GM11168 (cell line): ENCODE results near the gene GRHPR.
"Not testable (repeated sequence)": the region's sequence is repeated elsewhere in the genome, so short reads cannot be mapped to it uniquely, and the experiment has no call there.

ENCODE experiments used
- in situ Hi-C: fragments of 300-500 bp; cut with MboI; formaldehyde crosslinking; loops from one replicate; pipeline ENCODE4 v1.12.0; 2022; ENCODE audit warnings: low sequenced_read_pairs; ENCODE audit not compliant: unreplicated experiment

GRHPR gene

GRCh38 chr9:37397948-37398347 is 24.5 kb upstream of the GRHPR start:
- in situ Hi-C loops: not testable (repeated sequence)

- in situ Hi-C loops: no loop called here
Observed at GRCh38 chr9:37398464-37399025, 24.0 kb upstream of the GRHPR start.

- in situ Hi-C loops: no loop called here
Observed at GRCh38 chr9:37399336-37399735, 23.2 kb upstream of the GRHPR start.

DNA sequence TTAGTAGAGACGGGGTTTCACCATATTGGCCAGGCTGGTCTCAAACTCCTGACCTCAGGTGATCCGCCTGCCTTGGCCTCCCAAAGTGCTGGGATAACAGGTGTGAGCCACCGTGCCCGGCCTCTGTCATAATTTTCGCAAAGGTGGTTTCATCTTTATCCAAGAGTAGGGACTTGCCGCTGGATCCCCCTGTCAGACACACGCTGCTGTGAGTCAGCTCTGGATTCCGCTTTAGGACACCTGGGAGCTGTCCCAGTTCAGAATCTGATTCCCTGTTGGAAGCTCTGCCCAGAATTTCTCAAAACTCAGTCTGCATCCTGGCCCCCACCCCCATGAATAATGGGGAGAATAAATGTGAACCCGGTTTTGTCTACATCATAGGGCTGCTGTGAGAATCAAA is 17.9 kb upstream of the GRHPR start:
- in situ Hi-C loops: no loop called here

- in situ Hi-C loops: no loop called here
Observed at GRCh38 chr9:37405350-37405749, 17.1 kb upstream of the GRHPR start.

DNA sequence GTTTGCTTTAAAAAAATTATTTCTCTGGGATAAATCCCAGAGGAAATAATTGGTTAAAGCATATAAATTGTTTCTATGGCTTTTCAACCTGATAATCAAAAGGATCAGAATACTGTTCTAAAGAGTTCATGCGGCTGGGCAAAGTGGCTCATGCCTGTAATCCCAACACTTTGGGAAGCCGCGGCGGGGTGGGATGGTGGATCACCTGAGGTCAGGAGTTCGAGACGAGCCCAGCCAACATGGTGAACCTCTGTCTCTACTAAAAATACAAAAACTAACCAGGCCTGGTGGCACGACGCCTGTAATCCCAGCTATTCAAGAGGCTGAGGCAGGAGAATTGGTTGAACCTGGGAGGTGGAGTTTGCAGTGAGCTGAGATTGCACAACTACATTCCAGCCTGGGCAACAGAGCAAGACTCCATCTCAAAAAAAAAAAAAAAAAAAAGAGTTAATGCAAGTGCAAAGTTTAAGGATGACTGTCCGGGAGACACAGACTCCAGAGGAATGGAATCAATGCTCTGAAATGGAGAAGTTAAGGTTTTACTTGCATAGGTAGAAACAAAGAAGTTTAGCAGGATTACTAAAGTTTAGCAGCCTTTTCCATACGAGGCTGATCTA is 16.6 kb upstream of the GRHPR start:
- in situ Hi-C loops: no loop called here

GRCh38 chr9:37406603-37407401 is 15.7 kb upstream of the GRHPR start:
- in situ Hi-C loops: no loop called here

DNA sequence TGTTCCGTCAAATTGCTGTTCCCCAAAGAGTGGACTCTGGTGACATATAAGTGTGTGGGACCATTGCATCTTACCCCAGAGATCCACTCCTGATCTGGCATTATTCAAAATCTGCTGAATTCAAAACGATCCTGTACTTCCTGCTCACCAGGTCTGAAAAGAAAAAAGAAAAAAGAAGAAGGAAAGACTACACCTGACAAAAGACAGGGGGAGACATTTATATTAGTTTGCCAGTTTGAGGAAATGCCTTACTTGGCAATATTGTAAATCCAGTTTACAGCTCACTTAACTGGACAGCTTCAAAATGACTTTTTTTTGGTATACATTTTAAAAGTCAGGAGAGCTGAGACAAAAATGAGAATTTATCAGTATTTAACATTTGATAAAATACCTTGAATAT is 15.0 kb upstream of the GRHPR start:
- in situ Hi-C loops: no loop called here

- in situ Hi-C loops: no loop called here
Observed at GRCh38 chr9:37408933-37409710, 13.4 kb upstream of the GRHPR start.

- in situ Hi-C loops: no loop called here
Observed at GRCh38 chr9:37410354-37410861, 12.1 kb upstream of the GRHPR start.

GRCh38 chr9:37410969-37411785 is 11.3 kb upstream of the GRHPR start:
- in situ Hi-C loops: no loop called here

GRCh38 chr9:37412431-37413151 is 9.9 kb upstream of the GRHPR start:
- in situ Hi-C loops: no loop called here

- in situ Hi-C loops: no loop called here
Observed at GRCh38 chr9:37413311-37413710, 9.2 kb upstream of the GRHPR start.

DNA sequence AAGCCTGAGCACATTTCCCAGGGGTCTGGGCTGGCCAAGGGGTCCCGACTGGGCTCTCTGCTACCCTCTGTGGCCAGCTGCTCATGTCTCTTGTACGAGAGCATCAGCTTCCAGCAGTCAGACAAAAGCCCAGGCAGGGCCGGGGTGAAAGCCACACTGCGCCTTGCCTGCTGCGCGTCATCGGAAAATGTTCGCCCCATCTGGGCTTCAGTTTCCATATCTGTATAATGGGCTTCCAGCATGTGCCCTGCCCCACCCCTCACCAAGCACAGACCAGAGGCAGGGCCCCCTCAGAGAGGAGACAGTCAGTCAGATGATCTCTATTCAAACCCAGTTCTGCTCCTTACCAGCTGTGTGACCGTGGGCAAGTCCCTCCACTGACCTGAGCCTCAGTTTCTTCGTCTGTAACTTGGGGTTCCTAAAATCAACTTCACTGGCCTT is 8.0 kb upstream of the GRHPR start:
- in situ Hi-C loops: no loop called here

- in situ Hi-C loops: no loop called here
Observed at GRCh38 chr9:37415011-37415719, 7.3 kb upstream of the GRHPR start.

DNA sequence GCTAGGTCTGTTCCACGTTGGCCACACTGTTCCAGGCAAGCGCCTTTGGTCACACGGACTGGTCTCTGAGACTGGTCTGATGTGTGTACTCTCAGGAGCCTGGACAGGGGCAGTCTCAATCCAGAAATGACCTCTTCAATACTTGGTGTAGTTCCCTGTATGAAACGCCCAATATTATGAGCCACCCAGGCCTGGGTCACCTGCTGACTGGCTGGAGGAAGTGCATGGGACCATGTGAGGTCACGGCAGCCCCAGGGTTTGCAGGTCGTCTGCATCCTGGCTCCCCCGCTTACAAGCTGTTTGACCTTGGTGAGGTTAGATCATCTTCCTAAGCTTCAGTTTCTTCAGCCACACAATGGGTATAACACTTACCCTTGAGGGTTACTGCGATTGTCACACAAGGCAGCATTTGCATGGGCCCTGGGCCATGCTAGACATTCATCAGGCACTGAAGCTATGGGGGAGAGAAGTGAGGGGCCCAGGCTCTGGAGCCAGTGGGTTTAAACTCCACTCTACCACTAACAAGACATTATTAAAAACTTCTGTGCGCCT is 5.2 kb upstream of the GRHPR start:
- in situ Hi-C loops: no loop called here

DNA sequence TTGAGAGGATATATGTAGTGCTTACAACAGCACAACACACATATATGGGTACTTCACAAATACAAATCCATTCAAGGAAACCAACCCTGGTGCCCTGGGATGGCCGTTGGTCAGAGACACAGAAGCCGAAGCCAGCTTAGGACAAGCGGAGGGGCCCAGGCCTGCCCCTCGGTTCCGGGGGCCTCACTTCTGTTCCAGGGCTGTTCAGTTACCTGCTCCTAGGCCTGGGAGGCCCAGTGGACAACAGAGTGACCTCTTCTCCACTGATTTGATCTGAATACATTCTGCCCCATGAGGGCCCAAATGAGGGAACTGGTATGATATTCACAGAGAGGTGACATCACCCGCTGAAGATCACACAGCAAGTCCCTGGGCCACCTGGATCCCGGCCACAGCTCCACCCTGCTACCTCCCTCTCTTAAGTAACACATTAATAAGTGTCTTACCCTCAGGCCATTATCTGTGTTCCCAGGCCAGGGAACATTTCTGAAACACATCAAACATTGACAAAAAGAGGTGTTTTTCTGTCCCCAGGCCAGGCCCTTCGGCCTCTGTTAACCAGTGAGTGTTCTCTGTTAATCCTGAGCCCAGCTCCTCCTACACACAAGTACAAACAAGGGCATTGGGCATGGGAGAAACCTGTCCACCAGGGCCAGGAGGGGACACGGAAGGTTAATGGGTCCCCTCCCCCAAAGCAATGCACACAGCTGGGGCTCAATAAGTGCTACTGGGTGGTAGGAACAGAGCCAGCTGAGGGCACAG is 4.5 kb upstream of the GRHPR start:
- in situ Hi-C loops: no loop called here

GRCh38 chr9:37419204-37419603 is 3.3 kb upstream of the GRHPR start:
- in situ Hi-C loops: no loop called here
